NCI-H226 (cell line): ENCODE results near the gene TAF4.
"Not testable (repeated sequence)": the region's sequence is repeated elsewhere in the genome, so short reads cannot be mapped to it uniquely, and the experiment has no call there.

Experiments
- DNase-seq: peaks from one replicate; pipeline ENCODE4 v3.0.0-alpha.2; 2015

The TAF4 gene

DNA sequence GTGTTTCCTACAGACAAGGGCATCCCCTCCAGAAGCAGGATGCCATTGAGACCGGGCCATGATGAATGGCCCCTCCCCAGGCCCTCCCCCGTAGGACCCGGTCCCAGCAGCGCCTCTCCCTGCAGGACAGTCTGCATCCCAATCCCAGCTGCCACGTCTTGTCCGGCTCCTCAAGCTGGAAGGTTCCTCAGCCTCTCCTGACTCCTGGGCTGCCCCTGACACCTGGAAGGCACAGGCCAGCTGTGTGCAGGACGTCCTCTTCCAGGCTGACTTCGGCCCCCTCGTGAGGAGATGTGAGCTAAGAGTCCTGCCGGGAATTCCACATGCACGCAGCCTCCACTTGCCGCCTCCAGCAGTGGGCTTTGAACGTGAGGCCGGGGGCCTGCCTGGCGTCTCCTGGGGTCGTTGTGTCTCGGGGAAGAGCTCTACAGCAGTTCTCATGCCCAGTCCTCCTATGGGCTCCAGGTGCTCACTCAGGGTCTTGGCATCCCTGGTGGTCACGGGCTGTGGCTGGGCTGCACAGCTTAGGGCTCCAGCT lies 64.4 kb downstream of the TAF4 start:
- DNase-seq = no peak

DNA sequence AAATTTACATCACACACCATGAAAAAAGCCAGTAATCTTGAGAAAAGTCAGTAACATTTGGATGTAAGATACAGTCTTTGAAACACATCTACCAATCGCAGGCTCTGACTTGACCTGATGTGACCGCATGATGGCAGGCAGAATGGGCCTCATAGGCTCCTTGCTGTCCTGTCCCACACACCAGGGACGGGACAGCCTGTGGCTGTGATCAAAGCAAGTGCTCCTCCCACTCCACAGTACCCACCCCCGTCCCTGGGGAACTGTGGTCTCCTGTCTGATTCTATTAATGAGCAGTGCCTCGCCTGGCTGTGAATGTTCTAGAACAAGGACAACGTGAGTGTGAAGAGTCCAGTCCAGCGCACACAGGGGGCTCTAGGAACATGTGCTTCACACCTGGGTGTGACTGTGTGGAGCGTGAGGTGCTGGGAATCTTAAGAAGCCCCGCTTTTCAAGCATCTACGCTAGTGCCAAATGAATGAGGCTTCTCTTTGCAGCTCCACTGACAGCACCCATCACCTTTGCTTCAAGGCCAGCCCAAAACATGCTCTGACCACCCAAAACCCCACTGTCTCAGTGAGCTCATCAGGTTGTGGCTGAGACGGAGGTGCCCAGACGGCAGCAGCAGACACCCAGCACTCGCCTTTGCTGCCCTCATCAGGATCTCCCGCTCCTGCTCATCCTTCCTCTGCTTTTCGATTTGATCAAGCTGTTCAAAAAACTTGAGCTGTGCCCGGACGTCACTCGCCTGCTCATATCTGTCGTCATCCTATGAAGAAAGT lies 67.1 kb downstream of the TAF4 start:
- no peak for DNase-seq

DNA sequence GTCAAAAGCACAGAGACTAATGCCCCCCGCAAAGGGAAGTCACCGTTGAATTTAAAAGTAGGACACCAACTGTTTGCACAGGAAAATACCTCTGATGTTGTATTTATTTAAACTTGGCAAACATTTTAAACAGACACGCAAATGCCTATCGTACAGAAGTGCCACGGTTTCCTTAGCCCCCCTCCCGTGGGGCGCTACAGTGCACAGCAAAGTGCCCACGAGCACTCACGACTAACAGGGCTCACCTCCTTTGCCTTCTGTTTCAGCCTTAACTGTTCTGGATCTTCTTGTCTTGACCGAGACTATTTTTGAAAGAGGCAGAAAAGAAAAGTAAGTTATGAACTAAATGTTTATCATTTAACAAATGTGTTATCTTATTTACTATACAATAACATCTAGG lies 67.8 kb downstream of the TAF4 start:
- no peak for DNase-seq

DNA sequence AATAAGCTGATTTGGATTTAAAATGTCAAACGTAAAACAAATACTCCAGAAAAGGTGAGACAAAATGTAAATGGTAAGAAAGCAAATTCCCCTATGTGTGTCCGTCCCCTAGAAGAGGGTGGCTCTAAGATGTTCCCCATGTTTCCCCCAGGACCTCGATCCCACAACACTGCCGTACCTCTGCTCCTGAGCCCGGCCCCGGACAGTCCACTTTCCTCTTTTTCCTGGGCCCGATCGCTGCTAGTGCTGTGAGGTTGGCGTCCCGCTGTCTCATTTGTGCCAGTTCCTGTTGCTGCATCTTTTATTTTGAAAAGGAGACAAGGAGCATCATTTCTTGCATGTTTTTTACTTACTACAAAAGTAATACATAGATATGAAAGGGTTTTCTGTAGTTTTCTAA lies 68.3 kb downstream of the TAF4 start:
- DNase-seq = no peak

DNA sequence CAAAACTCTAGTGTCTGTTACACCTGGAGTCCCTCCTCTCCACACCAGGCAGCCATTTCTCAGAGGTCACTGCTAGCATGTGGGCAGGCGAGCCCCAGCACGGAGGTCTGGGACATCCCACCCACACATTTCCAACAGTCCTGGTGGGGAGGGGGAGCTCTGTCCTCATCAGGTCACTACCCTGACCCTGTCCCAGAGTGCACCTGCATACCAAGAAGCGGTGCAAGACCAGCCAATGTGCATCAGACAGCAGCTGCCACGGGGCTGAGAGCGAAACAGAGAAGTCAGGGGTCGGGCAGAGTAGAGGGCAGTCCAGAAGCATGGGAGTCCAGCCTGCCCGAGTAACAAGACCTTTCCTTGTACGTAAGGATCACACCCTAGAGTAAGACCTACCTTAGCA lies 71.1 kb downstream of the TAF4 start:
- no peak for DNase-seq

DNA sequence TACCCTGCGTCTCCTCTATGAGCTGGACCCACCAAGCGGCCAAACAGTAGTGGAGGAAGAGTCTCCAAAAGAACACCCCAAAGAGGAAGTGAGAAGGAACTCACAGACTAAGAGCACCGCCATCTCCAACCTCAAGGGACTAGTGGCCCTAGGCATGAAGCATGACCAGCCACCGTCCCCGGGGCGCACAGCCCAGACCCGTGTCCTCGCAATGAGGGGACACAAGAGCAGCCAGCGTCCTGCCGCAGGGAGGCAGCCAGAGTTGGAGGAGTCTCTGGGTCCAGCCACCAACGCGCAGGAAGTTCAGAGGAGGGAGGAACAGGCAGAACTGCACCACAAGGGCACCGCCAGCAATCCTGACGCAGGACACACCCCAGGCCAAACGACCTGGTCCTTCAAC lies 72.6 kb downstream of the TAF4 start:
- DNase-seq = no peak

DNA sequence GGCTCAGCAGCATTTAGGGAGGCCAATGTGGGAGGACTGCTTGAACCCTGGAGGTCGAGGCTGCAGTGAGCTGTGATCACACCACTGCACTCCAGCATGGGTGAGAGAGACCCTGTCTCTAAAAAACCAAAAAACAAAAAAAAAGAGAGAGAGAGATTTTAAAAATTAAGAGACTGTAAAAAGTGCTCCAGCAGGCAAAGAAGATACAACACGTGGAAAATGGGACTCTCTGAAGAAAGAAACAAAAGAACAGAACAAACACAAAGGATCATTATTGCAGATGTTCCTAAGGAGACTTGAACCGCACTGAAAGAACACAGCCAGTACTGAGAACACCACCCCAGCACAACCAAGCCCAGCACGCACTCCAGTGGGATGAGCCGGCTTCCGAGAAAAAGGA lies 74.2 kb downstream of the TAF4 start:
- no peak for DNase-seq

DNA sequence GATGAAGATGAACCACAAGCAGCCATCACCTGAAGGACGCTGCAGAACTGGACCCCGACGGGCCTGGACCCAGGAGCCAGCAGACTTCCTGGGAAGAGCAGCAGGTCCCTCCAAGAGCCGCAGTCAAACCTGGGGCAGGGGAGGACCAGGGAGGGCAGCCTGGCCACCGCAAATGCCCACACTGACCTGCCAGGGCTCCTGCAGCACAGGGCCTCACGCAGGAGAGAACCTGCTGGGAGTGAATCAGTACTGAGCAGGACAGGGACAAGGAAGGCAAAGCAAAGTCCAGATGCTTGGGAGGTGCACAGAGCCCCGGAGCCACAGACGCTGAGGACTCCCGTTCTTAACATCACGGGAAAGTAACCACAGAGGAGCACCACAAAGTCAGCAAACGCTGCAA lies 75.2 kb downstream of the TAF4 start:
- DNase-seq = no peak

DNA sequence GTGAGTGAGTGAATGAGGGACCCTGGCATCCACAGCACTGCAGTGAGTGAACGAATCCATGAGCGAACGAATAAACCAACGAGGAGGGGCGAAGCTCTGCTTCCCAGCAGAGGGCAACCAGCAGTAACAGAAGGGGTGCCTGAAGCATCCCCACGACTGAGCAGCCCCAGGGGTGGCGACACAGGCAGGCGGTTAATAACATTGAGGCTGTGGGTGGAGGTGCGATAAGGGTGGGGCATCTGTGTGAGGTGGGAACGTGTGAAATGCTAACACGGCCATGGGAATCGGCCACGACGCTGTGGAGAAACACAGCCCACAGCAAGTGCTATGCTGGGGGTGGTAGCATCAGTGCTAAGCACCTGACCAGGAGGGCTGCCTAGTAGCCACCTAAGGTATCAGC lies 75.9 kb downstream of the TAF4 start:
- no peak for DNase-seq

DNA sequence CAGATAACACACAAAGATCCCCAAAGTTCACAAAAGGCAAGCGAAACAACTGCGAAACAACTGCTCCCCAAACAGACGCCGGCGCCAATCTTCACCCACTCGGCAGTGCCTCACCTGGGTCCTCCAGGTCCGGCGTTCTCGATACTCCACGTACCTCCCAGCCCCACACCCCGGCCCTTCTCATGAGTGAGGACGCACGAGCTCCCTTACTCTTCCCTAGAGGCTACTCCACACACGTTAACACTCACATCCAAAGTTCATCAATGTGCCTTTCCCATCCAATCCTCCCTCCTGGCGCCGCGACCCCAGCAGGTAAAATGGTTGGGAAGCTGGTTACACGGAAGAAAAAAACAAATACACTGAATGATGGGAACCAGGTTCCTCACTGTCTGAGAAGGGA lies 77.0 kb downstream of the TAF4 start:
- no peak for DNase-seq

DNA sequence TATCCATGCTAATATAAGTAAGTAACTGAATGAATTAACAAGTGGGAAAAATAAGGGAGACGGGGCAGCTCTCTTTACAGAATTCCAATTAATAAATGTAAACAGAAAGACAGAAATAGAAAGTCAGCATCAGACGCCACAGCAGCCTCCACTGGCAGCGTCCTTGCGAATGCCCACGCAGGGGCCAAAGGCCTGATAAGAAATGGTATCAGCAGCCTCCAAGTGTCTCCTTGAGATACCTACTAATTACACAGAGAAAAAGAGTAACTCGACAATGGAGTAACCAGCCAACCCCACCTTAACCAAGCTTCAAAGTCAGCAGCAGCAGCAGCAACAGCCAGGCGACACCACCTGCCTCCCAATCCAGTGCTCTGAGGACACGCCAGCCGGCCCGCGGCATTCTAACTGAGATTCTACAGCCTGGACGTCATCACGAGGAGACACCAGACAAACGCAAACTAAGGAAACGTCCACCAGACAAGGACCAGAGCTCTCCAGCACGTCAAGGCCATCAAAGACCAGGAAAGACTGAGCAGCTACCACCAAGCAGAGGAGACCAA lies 78.8 kb downstream of the TAF4 start:
- no peak for DNase-seq

DNA sequence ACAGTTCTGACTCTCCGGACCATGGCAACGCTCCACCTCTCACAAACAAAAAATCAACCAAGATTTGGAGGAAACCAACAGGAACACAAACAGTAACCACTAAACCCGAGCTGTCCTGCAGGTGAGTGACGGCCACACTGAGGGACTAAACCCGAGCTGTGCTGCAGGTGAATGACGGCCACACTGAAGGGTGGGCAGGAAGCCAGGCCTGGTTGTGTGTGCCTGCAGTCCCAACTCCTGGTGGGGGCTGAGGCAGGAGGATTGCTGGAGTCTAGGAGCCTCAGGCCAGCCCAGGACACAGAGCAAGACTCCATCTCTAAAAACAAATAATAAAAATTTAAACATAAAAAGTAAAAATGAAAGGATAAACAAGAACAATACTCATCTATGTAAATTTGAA lies 80.6 kb downstream of the TAF4 start:
- DNase-seq = no peak

DNA sequence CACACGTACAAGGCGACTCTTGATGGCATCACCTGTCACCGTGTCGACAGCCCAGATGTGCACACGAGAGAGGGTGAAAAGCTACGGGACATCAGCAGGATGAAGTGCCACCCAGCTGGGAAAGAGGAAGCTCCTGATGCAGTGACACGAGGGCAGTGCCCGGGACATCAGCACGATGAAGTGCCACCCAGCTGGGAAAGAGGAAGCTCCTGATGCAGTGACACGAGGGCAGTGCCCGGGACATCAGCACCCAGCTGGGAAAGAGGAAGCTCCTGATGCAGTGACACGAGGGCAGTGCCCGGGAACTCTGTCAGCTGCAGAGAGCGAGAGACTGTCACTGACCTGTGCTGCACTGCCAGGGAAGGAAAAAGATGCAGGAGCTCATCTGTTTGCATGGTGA lies 81.2 kb downstream of the TAF4 start:
- DNase-seq = not testable (repeated sequence)

DNA sequence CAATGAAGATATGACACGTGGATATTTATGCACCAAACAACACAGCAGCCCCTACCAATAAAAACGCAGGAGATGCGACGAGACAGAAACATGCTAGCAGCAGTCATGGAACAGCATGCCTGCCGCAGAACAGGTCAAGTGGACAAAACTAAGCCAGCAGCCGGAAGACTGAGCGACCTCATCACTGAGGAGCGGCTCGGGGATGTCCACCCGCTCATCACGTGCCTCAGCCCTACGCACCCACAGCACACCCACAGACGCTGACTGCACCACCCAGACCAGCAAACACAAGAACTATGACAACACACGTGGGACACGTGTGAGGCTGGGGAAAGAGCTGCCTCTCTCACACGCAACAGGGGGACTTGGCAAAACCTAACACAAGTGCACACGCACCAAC lies 81.7 kb downstream of the TAF4 start:
- no peak for DNase-seq

DNA sequence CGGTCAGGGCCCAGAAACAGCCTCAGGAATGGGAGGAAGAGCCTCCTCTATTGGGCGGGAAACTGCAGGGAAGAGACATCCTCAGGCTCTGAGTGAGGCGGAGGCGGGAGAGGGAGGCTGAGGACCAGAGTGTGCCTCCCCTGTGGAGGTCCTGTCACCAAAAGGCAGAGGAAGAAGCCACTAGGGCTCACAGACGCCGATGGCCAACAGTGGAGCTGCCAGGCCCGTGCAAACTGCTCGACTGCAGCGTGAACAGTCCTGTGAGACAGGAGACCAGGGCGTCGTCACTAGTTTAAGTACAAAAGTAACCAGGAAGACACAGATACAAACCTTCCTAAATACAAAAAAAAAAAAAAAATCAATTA lies 82.7 kb downstream of the TAF4 start:
- no peak for DNase-seq

DNA sequence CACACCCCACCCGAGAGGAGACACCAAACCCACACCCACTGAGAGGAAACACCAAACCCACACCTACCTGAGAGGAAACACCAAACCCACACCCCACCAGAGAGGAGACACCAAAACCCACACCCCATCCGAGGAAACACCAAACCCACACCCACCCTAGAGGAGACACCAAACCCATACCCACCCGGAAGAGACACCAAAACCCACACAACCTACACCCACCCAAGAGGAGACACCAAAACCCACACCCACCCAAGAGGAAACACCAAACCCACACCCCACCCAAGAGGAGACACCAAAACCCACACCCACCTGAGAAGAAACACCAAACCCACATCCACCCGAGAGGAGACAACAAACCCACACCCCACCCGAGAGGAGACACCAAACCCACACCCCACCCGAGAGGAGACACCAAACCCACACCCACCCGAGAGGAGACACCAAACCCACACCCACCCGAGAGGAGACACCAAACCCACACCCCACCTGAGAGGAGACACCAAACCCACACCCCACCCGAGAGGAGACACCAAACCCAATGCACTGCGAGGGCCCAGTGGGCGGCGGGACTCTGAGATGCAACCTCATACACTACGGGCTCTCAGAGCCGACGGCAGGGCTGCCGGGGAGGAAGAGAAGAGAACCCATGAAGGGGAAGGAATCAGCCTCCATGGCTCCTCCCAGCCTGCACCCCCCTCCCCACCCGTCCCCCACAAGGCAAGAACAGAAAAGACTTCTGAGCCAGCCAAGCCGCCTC lies 83.3 kb downstream of the TAF4 start:
- no peak for DNase-seq

DNA sequence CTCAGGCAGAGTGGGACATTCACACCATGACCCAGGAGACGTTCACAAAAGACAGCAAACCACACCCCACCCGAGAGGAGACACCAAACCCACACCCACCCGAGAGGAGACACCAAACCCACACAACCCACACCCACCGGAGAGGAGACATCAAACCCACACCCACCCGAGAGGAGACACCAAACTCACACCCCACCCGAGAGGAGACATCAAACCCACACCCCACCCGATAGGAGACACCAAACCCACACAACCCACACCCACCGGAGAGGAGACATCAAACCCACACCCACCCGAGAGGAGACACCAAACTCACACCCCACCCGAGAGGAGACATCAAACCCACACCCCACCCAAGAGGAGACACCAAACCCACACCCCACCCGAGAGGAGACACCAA lies 84.0 kb downstream of the TAF4 start:
- DNase-seq = not testable (repeated sequence)

DNA sequence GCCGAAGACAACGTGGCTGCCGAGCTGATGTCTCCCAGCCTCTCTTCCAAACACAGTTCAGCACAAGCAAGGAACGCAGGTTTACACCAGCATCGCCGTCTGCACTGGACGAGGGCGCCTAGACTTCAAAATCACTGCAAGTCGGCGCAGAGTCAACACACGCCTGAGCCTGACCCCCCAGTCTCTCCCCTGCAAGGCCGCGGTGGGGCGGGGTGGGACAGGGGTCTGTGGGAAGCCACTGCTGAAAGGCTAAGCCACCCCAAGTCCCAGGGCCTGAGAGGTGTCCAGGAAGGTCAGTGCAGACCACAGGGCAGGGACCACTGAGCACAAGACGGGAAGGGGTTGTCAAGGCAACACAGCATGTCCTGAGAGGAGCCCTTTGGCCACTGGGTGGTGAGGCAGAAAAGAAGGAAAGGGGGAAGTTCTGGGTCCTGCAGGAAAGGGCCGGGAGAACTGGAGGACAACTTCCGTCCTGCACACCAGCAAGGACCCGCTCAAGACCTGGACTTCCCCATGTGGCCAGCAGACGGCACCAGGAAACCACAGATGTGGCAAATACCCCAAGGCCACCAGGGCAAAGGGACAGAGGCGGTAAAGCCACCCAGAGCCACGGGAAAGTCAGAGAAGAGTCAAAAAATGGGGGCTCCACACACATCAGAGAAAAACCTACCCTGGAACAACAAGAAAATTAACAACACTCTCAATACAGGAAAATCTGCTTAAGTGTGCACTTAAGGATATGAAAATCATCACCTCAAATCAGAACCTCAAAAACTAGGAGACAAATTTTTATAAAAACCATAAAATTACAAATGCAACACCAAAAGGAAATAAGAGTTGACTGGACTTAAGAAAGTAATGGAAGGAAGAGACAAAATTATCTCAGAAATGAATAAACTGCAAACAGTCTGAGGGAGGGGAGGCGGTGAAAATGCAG lies 84.8 kb downstream of the TAF4 start:
- no peak for DNase-seq

DNA sequence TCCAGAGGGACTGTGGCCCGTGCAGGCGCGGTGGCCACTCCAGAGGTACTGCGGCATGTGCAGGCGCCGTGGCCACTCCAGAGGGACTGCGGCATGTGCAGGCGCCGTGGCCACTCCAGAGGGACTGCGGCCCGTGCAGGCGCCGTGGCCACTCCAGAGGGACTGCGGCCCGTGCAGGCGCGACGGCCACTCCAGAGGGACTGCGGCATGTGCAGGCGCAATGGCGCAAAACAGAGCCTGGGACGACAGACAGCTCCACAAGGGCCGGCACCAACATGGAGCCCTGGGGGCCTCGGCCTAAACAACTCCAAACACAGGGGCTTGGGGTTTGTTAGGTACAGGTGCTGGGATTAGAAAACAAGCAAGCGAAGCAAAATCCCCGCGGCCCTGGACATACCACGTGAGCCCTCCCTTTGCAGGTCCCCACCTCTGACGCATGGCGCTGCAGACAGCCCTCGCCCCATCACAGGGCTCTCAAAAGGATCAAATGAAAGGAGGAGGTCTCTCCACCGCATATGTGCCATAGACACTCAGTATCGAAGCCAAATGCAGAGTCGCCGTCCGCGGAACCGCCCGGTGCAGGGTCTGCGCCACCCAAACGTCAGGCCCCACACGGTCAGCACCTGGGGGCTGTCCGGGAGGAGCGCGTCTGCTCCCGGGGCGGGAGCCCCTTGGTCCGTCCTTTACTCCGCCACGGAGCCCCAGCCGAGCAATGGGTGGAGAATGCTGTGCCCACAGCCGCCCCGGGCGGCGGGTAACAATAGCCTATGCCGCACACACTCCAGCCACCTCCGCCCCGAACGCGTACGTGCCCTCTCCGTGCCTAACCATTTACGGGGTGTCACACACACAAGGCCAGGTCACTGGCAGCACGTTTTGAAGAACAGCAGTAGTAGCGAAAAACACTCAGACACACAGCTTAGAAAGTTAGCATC lies 85.7 kb downstream of the TAF4 start:
- no peak for DNase-seq

DNA sequence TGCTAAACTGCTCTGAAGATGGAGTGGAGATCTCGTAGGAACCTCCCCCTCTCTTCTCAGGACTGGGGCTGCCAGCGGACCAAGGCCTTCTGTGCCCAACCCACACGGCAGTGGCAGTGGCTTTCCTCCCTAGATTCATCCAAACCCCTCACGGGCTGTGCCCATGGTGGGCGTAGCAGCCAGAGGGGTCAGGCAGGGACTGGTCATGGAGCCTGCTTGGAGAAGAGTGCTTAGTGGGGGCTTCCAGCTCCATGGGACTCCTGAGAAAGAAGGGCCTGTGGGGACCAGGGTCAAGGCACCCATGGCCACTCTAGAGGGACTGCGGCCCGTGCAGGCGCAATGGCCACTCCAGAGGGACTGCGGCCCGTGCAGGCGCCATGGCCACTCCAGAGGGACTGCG lies 86.6 kb downstream of the TAF4 start:
- no peak for DNase-seq

DNA sequence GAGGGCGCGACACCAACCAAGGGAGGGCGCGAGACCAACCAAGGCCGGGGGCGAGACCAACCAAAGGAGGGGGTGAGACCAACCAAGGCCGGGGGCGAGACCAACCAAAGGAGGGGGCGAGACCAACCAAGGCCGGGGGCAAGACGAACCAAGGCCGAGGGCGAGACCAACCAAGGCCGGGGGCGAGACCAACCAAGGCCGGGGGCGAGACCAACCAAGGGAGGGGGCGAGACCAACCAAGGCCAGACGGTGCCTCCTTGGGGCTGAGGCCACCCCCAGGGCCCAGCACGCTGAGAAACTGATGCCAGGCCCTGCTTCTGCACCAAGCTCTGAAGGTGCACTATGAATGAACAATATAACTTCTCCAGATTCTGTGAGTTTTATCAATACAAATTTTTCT lies 87.2 kb downstream of the TAF4 start:
- DNase-seq = no peak

DNA sequence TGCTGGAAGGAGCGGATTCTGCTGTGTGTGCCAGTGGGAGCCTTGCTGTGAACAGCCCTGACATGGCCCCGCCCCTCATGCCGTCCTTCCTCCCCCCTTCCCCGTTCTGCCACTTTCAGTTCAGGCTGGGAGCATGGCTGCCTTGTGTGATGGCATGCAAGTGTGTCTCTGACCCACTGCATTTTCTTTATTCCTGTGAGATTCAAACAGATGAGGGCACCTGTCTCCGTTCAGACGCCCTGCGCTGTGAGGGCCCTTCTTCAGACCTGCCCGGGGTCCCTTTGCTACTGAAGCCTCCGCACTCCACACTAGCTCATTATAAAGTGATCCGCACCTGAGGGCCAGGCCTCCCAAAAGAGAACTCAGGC lies 88.3 kb downstream of the TAF4 start:
- DNase-seq = no peak
